Measurements from ENCODE around the gene JARID2. TPM values are rescaled to one million over a fixed set of nuclear protein-coding genes. Genes with fewer than 3 reads are reported as not detected.

The JARID2 gene
- total and polyA plus RNA-seq, 9 of the 15 experiments (the other 6 are each of a cell fraction or from before 2014, with no cell fraction given): 5.0 to 29.0 (median 15.6) TPM

DNA sequence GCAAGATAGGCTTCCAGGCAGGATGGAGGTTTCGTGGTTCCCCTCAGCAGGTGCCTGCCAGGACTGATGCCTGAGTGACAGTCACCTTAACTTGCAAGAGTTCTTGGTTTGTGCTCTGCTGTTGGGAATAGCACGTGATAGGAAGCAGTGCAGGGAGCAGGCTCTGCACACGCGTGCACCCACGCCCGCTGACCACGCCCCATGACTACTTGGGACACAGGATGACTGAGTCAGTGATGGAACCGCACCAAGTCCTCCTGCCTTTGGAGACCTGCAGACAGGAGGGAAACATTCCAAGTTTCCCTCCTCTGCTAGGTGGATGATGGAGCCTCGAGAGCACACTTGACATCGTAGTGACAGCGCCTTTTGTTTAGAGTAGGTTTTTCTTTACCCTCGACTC, 252.8 kb downstream of the JARID2 start:
- no peaks in the 10 kb centered on the region for H4K20me1 ChIP-seq (replicated peaks; ENCODE audit: control insufficient read depth, insufficient read depth, low read length)
- no peak overlapping the region for H3K27ac ChIP-seq (ENCODE audit: extremely low read depth, low read depth, low read length)
- DNase-seq (ENCODE audit: extremely low read depth in 1 of 4, low spot score in 3 of 4) (peak in 2 of 4 experiments; percentile 31 to 34), ATAC-seq (peak; percentile 43; the same call in 2 of the 3 replicates), FAIRE-seq (no peak)
- H3K4me1 ChIP-seq (replicated peaks in 1 of 2; ENCODE audit: control insufficient read depth in 2 of 2, insufficient read depth in 2 of 2, low read length in 2 of 2): peaks cover 0 to 8% of the 10 kb centered on the region in 2 experiments; a peak in 3 of 5 replicates
- TF ChIP-seq, protein P1, sequence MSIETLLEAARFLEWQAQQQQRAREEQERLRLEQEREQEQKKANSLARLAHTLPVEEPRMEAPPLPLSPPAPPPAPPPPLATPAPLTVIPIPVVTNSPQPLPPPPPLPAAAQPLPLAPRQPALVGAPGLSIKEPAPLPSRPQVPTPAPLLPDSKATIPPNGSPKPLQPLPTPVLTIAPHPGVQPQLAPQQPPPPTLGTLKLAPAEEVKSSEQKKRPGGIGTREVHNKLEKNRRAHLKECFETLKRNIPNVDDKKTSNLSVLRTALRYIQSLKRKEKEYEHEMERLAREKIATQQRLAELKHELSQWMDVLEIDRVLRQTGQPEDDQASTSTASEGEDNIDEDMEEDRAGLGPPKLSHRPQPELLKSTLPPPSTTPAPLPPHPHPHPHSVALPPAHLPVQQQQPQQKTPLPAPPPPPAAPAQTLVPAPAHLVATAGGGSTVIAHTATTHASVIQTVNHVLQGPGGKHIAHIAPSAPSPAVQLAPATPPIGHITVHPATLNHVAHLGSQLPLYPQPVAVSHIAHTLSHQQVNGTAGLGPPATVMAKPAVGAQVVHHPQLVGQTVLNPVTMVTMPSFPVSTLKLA (conservative IDR thresholded peaks at IDR 0.05): 0 out of 4 replicates have a peak, but pooled peaks of 1 of the 2 experiments have one; percentile 15
- TF ChIP-seq HMBOX1 (IDR thresholded peaks at IDR 0.05) (no peak), RUNX1 (IDR thresholded peaks at IDR 0.05; ENCODE audit: low read depth) (no peak), NRF1 (conservative IDR thresholded peaks at IDR 0.05 in 1 of 2, IDR thresholded peaks at IDR 0.05 in 1 of 2) (peak in 1 of 2 experiments; percentile 43; a peak in 1 of 4 replicates), KDM1A (IDR thresholded peaks at IDR 0.05) (no peak), ZNF318 (IDR thresholded peaks at IDR 0.05; ENCODE audit: borderline replicate concordance in 1 of 2, low read depth in 1 of 2) (no peak), ELF2 (CRISPR knock-in tag; IDR thresholded peaks at IDR 0.05) (no peak), BHLHE40 (IDR thresholded peaks at IDR 0.05; ENCODE audit: low read length) (peak; percentile 74; the same call in 1 of the 2 replicates)
- H3K4me2 ChIP-seq (ENCODE audit: insufficient read depth, low read length): no peak overlapping the region
- H3K9me1 ChIP-seq (ENCODE audit: control insufficient read depth, insufficient read depth, low read length): no peaks in the 10 kb centered on the region
- no peak overlapping the region; a peak in 1 of 4 replicates for H3K9ac ChIP-seq (ENCODE audit: insufficient read depth in 1 of 2, low read depth in 2 of 2, low read length in 2 of 2)
- intact Hi-C loops (cut with micrococcal nuclease): no loop called here
- no peaks in the 10 kb centered on the region for H3K9me3 ChIP-seq (replicated peaks; ENCODE audit: control insufficient read depth, insufficient read depth, low read depth, low read length)
- no peak overlapping the region for H2AFZ ChIP-seq (ENCODE audit: low read depth, low read length)
- H3K27me3 ChIP-seq (ENCODE audit: control insufficient read depth in 2 of 2, insufficient read depth in 2 of 2, low read length in 2 of 2): no peaks in the 10 kb centered on the region
- 80% methylated on average over 12 of the region's 12 CpGs for WGBS (ENCODE audit: insufficient coverage, low coverage, missing lambda C conversion rate)
- BruUV-seq (replicated peaks): no TSS peak
- ChIA-PET CTCF (ENCODE audit: low intra/inter-chr PET ratio) (no interaction called here), POLR2A (interaction anchor here (0.8 kb wide), 1 partner anchor 160 kb away, joined by 3 read pairs; no protein-coding TSS in a partner anchor)
- in situ Hi-C loops (cut with MboI): no loop called here
- peaks cover 74% of the 10 kb centered on the region for H3K36me3 ChIP-seq (ENCODE audit: control insufficient read depth, insufficient read depth, low read length)
- H3K79me2 ChIP-seq (ENCODE audit: control insufficient read depth, insufficient read depth, low read length): no peaks in the 10 kb centered on the region
- no peak overlapping the region for H3K4me3 ChIP-seq

Measured in K562 (cell line).